Central memory CD8-positive, alpha-beta T cell (primary cell): ENCODE measurements around the gene MKLN1.

Experiments used
- ATAC-seq: fragments of 150-1000 bp; cut with Tn5 transposase; replicated peaks from 2 replicates; pipeline ENCODE4 v1.10.0; 2022; ENCODE audit warnings: mild to moderate bottlenecking, moderate FRiP score, moderate number of reproducible peaks; ENCODE audit not compliant: poor library complexity, severe bottlenecking; ENCODE audit errors: extremely low read depth
- DNase-seq, 2 donors: peaks; one replicate each; pipeline ENCODE4 v3.0.0; 2021; ENCODE audit warnings: low spot score in 2 of 2
- H3K27ac Mint-ChIP-seq: one replicate; pipeline ENCODE4 v1.8.0; 2022; ENCODE audit warnings: low read depth, mild to moderate bottlenecking, moderate library complexity, mixed read lengths
- H3K27me3 Mint-ChIP-seq: one replicate; pipeline ENCODE4 v1.8.0; 2022; ENCODE audit warnings: mixed read lengths
- H3K36me3 Mint-ChIP-seq: one replicate; pipeline ENCODE4 v1.8.0; 2022; ENCODE audit warnings: mild to moderate bottlenecking, moderate library complexity, mixed read lengths; ENCODE audit not compliant: insufficient read depth
- H3K4me1 Mint-ChIP-seq: one replicate; pipeline ENCODE4 v1.8.0; 2022; ENCODE audit warnings: mixed read lengths
- H3K4me3 Mint-ChIP-seq: one replicate; pipeline ENCODE4 v1.8.0; 2022; ENCODE audit warnings: mild to moderate bottlenecking, moderate library complexity, mixed read lengths
- H3K9me3 Mint-ChIP-seq: one replicate; pipeline ENCODE4 v1.8.0; 2022; ENCODE audit warnings: mixed read lengths

Gene MKLN1

DNA sequence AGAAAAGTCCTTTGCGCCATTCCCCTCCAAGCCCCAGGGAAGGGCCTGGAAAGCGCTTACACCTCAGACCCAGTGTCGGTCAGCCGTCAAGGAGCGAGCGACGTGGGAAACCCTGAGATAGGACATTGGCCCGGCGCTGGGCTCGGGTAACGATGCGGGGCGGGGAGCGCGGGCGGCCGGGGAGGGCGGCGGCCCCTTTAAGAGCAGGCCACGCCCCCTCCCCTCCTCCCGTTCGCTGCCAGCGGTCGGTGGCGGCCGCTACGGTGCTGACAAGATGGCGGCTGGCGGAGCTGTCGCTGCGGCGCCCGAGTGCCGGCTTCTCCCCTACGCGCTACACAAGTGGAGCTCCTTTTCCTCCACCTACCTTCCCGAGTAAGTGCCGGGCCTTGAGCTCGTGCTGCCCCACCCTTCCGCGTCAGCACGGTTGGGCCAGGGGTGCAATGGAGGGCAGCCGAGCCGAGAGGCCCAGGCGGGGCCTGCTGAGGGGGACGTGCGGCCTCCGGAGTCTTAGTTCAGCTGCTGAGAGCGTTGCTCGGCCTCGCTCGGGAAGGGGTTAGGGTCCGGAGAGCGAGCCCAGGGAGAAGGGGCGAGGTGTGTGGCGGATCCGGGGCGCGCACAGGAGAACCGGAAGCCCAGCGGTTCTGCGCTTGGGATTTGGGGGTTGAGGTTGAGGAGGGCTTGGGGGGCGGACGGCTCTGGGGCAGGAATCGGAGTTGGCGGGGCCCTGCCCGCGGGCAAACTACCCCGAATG lies at the start of gene MKLN1:
MKLN1 (plus strand) TSS at position 251 of the 751 bp plus-strand sequence; CDS start at position 275, 24 bp downstream.
- H3K27ac Mint-ChIP-seq: peak within 1 kb of the TSS; percentile 99
- H3K4me1 Mint-ChIP-seq: peaks cover 68% of the 10 kb centered on the region

DNA sequence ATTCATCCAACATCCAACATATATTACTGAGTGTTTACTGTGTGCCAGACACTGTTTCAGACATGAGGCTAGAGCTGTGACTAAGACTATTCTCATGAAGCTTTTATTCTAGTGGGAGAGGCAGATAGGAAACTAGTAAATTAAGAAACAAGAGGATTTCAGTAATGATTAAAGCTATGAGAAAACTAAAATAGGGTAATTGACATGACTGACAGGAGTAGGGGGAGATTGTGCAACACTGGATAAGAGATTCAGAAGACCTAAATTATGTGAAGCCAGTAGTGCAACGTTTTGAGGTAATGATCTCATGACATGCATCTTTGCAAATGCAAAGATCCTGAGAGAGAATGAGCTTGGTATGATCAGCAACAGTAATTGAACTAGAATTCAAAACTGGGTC lies 48.6 kb upstream of the MKLN1 start:
- H3K4me3 Mint-ChIP-seq: no peak overlapping the region
- no peak overlapping the region for H3K27ac Mint-ChIP-seq
- no peak for ATAC-seq
- no peaks in the 10 kb centered on the region for H3K4me1 Mint-ChIP-seq
- H3K27me3 Mint-ChIP-seq: no peaks in the 10 kb centered on the region
- no peaks in the 10 kb centered on the region for H3K9me3 Mint-ChIP-seq
- no peak for DNase-seq
- peaks cover 2% of the 10 kb centered on the region for H3K36me3 Mint-ChIP-seq

More for the DNA sequence above, at the start of gene MKLN1:
- peak within 1 kb of the TSS; percentile 100 for H3K4me3 Mint-ChIP-seq
- H3K36me3 Mint-ChIP-seq: peaks cover 9% of the 10 kb centered on the region
- H3K9me3 Mint-ChIP-seq: no peaks in the 10 kb centered on the region
- no peaks in the 10 kb centered on the region for H3K27me3 Mint-ChIP-seq
- peak; percentile 80 for DNase-seq
- ATAC-seq: peak; percentile 95

DNA sequence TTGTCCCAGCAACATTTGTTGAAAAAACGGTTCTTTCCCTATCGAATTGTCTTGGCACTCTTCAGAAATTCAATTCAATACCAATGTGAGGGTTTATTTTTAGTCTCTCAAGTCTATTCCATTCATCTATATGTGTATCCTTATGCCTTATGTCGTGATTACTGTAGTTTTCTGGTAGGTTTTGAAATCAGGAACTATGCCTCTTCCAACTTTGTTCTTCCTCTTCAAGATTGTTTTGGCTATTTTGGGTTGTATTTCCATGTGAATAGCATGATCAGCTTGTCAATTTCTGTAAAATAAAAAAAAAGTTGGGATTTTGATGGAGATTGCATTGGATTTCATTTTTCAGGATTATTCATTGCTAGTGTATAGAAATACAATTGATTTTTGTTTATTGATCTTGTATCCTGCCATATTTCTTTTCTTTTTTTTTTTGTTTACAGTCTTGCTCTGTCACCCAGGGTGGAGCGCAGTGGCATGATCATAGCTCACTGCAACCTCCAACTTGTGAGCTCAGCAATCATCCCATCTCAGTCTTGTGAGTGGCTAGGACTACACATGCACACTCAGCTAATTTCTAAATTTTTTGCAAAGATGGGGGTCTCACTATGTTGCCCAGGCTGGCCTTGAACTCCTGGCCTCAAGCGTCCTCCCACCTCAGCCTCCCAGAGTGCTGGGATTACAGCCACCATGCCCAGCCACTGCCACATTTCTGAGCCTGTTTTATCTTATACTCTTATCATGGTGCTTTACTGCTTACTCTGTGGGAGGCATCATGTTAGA lies 46.2 kb upstream of the MKLN1 start:
- no peak for ATAC-seq
- H3K27me3 Mint-ChIP-seq: no peaks in the 10 kb centered on the region
- peaks cover 2% of the 10 kb centered on the region for H3K36me3 Mint-ChIP-seq
- DNase-seq: no peak
- no peak overlapping the region for H3K27ac Mint-ChIP-seq
- H3K9me3 Mint-ChIP-seq: no peaks in the 10 kb centered on the region
- H3K4me3 Mint-ChIP-seq: no peak overlapping the region
- H3K4me1 Mint-ChIP-seq: no peaks in the 10 kb centered on the region

DNA sequence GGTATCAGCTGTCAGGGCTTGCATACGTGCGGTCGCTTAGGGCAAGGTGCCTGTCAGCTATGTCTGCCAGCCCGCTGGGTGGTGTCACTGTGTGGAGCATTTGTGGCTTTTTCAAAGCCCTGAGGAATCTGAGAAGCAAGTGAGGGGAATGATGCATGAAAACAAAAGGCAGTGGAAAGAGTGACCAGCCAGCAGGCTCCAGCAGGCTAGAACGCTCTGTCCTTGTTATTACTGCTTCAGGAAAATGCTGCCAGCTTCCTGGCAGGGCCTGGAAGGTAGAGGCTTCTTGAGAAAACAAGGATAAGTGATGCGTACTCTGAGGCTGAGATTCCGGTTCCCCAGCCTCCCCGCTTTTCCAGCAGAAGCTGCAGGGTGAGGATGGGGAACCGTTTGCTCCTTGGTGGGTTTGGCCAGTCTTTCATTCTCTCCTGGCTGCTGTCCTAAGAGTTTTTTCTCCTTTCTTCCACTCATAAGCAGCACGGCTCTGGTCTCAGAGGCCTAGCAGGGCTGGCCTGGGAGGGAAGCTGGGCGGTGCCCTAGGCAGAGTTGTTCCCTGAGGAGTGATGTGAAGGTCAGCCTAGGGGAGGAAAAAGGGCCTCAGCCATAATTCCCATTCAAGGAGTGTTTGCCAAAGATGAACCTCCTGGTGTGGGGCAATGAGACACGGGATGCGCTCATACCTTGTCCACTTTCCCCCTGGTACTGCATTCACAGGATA lies 42.8 kb upstream of the MKLN1 start:
- Mint-ChIP-seq H3K27ac (no peak overlapping the region), H3K4me1 (no peaks in the 10 kb centered on the region), H3K4me3 (no peak overlapping the region), H3K36me3 (peaks cover 2% of the 10 kb centered on the region), H3K9me3 (no peaks in the 10 kb centered on the region), H3K27me3 (no peaks in the 10 kb centered on the region)
- ATAC-seq (no peak), DNase-seq (no peak)

DNA sequence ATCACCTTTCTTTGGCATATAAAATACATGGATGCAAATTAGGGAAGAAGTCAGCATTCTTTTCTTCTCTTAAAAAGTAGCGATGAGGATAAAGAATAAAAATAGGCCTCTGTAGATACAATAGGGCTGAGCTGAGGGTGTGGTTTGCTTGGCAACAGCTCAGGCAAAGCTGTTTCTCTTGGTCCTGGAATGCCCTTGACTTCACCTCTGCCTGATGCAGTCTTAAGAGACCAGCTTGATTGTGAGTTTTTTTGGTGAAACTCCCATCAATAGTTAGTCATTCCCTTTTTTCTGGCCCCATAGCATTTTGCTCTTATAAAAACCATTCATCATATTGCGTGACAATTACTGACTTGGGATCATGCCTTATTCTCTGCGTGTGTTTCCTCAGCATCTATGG lies 42.1 kb upstream of the MKLN1 start:
- H3K9me3 Mint-ChIP-seq: no peaks in the 10 kb centered on the region
- H3K4me3 Mint-ChIP-seq: no peak overlapping the region
- no peak for DNase-seq
- H3K27me3 Mint-ChIP-seq: no peaks in the 10 kb centered on the region
- ATAC-seq: no peak
- H3K27ac Mint-ChIP-seq: no peak overlapping the region
- peaks cover 2% of the 10 kb centered on the region for H3K36me3 Mint-ChIP-seq
- no peaks in the 10 kb centered on the region for H3K4me1 Mint-ChIP-seq

DNA sequence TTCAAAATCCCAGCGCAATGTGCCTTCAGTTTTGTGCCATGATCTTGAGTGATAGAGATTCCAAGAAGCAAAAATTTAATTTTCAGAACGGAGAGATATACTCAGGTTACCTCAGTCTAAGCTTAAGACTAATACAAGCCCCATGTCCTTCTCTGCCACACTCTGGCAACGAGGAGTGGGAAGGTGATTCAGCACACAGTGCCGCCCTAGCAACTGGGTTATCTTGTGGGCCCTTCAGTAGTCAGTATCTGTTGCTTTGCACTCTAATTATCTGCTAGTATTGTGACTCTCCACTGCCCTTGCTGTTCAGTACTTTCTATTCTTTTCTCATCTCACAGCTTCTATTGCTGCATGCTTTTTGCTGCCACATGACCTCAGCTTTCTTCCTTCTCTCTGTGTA lies 39.2 kb upstream of the MKLN1 start:
- Mint-ChIP-seq H3K4me3 (no peak overlapping the region), H3K9me3 (no peaks in the 10 kb centered on the region), H3K27ac (no peak overlapping the region), H3K4me1 (no peaks in the 10 kb centered on the region), H3K36me3 (no peaks in the 10 kb centered on the region), H3K27me3 (no peaks in the 10 kb centered on the region)
- ATAC-seq (no peak), DNase-seq (no peak)

DNA sequence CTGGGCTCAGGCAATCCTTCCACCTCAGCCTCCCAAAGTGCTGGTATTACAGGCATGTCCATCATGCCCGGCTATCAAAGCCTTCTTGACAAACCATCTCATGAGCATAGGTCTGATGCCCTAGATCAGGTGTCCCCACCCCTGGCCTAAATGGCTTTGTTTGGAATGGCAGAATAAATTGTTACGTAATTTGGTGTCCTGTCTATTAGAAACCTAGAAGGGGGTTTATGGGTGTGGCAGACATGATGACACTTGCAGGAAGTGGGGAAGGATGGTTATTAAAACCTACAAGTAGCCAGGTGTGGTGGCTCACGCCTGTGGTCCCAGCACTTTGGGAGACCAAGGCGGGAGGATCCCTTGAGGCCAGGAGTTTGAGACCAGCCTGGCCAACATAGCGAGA lies 38.6 kb upstream of the MKLN1 start:
- no peak for ATAC-seq

DNA sequence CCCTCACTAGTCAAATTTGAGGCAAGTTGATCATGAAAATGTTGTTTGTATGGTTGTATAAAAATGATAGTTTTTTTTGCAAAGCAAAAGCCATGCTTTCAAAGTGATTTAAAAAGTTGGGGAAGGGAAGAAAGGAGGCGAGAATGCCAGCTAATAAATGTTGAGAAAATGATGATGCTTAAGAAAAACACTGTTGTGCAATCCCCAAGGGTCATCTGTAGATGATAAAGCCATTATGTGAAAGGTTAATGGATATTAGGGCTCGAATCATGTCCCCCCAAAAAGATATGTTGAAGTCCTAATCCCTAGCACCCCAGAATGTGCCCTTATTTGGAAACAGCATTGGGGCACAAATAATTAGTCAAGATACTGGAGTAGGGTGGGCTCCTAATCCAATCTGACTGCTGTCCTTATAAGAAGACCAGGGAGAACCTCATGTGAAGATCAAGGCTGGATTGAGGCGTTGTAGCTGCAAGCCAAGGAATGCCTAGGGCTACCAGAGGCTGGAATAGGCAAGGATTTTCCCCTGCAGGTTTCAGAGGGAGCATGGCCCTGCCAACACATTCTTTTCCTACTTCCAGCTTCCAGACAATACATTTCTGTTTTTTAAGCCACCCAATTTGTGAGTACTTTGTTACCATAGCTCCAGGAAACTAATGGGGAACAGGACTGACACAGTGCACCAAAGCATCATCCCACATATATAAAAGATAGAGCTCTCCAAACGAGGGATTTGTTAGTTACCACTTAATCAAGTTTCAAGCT lies 35.4 kb upstream of the MKLN1 start:
- DNase-seq: no peak
- H3K4me1 Mint-ChIP-seq: no peaks in the 10 kb centered on the region
- H3K9me3 Mint-ChIP-seq: no peaks in the 10 kb centered on the region
- H3K27ac Mint-ChIP-seq: no peak overlapping the region
- ATAC-seq: no peak
- no peak overlapping the region for H3K4me3 Mint-ChIP-seq
- no peaks in the 10 kb centered on the region for H3K36me3 Mint-ChIP-seq
- peaks cover 8% of the 10 kb centered on the region for H3K27me3 Mint-ChIP-seq

More for the DNA sequence above, 38.6 kb upstream of the MKLN1 start:
- Mint-ChIP-seq H3K27me3 (peaks cover under 1% of the 10 kb centered on the region), H3K27ac (no peak overlapping the region), H3K36me3 (no peaks in the 10 kb centered on the region), H3K4me1 (no peaks in the 10 kb centered on the region), H3K9me3 (no peaks in the 10 kb centered on the region), H3K4me3 (no peak overlapping the region)
- DNase-seq: no peak

DNA sequence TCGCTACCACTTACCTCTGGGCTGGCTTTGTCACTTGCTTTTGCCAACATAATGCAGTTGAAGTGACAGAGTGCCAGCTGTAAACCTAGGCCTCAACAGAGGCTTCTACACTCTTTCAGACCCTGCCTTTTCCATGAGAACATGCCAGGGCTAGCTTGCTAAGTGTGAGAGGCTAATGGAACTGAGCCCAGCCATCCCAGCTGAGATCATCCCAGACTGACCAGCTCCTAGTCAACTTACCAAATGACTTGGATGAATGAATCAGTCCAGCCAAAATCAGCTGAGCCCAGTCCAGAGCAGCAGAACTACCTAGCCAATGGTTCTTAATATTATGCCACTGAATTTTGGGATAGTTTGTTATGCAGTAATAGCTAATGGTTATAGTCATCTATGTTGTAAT lies 34.7 kb upstream of the MKLN1 start:
- Mint-ChIP-seq H3K27me3 (peaks cover 8% of the 10 kb centered on the region), H3K27ac (no peak overlapping the region), H3K9me3 (no peaks in the 10 kb centered on the region), H3K4me1 (no peaks in the 10 kb centered on the region), H3K36me3 (no peaks in the 10 kb centered on the region), H3K4me3 (no peak overlapping the region)
- DNase-seq: no peak
- no peak for ATAC-seq

DNA sequence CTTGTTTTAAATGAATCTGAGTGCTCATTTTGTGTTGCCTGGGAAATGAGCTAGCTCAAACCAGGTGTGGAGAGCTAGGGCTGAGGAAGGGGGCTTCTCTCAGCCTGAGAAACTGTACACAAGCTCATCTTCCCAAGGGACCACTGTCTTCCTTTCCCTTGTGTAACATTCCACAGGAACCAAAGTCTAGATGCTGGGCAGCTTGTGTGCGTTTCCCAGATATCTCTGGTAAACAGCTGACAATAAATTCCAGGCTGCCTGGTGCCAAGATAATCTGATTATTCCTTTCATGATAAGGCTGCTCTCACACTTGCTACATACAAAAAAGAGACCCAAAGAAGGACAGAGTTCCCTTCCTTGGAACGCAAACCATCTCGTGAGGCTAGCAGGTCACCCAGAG lies 33.1 kb upstream of the MKLN1 start:
- H3K4me3 Mint-ChIP-seq: no peak overlapping the region
- no peak overlapping the region for H3K27ac Mint-ChIP-seq
- no peaks in the 10 kb centered on the region for H3K4me1 Mint-ChIP-seq
- ATAC-seq (no peak), DNase-seq (no peak)
- H3K36me3 Mint-ChIP-seq: no peaks in the 10 kb centered on the region
- H3K9me3 Mint-ChIP-seq: no peaks in the 10 kb centered on the region
- peaks cover 8% of the 10 kb centered on the region for H3K27me3 Mint-ChIP-seq

DNA sequence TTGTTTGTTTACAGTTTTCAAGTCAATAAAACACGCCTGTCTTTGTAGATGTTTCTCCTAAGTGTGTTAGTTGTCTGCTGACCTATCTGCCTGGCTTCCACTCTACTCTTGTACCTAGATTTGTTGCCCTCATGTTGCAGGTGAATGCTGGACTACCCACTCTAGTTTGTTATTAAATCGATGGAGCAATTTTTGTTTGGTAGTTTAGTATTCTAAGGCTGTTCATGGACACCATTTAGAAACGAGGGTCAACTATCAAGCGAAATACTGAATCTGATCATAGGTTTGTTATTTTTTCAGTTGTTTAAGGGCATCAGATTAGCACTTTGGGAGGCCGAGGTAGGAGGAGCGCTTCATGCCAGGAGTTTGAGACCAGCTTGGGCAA lies 29.1 kb upstream of the MKLN1 start:
- Mint-ChIP-seq H3K9me3 (no peaks in the 10 kb centered on the region), H3K27ac (no peak overlapping the region), H3K36me3 (no peaks in the 10 kb centered on the region), H3K27me3 (peaks cover 8% of the 10 kb centered on the region), H3K4me1 (no peaks in the 10 kb centered on the region), H3K4me3 (no peak overlapping the region)
- DNase-seq: no peak
- ATAC-seq: no peak

DNA sequence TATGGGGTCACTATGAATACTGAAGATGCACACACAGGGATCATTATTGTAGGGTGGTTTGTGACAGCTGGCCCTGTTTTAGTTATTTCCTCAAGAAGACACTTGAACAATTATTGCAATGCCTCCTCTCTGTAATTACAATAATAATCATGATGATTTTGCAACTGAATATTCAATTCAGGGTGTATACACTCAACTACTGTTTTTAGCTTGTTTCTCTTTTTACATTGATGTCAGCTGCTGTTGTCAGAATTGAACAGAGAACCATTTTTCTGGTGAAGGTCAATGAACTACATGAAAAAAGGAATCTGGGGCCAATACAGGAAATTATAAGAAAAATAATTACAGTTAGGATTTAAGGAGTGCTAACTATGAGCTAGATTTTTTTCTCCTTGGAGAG lies 28.6 kb upstream of the MKLN1 start:
- ATAC-seq: no peak
- Mint-ChIP-seq H3K27me3 (peaks cover 7% of the 10 kb centered on the region), H3K4me3 (no peak overlapping the region), H3K27ac (no peak overlapping the region), H3K9me3 (no peaks in the 10 kb centered on the region), H3K36me3 (no peaks in the 10 kb centered on the region), H3K4me1 (no peaks in the 10 kb centered on the region)
- no peak for DNase-seq
